Measurements from ENCODE around the gene ZIK1. TPM values are rescaled to one million over a fixed set of nuclear protein-coding genes. Genes with fewer than 3 reads are reported as not detected.

Gene ZIK1
- total and polyA plus RNA-seq, 2 experiments from 2014 or later, result 10.3 to 40.5 TPM

DNA sequence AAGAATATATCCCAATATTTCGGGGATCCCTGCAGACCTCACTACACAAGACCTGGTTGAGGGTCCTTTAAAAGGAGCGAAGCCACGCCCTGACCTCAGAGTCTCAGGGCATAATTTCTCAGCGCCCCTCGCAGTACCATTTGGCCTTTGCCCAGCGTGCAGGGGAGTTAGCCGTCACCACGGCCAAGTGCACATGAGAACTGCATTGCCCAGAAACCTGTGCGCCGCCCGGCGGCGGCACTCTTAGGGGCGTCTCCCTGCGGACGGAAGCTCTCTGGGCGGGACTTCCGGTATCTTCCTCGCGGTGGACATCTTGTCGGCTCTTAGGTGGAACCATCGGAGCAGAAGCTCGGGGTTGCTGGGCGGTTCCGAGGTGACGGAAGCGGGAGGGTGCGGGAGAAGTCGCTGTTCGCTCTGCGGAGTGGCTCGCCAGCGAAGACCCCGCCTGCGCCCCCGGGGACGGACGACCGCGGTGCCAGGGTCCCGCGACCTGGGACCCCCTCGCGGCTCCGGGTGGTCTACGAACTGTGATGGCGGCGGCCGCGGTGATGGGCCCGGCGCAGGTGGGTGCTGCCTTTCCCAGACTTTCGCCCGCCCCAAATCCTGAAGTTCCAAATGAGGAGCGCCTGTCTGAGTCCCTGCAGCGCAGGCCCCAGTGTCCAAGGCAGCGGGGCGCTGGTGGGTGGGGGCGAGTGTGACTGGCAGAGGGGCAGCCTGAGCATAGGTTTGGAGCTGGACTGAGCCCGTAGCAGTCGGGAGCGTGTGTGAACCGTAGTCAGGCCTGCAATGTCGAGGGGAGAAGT, 30.2 kb downstream of the ZIK1 start, which contains the start of gene ZNF134 (continued):
- TF ChIP-seq, protein P1, sequence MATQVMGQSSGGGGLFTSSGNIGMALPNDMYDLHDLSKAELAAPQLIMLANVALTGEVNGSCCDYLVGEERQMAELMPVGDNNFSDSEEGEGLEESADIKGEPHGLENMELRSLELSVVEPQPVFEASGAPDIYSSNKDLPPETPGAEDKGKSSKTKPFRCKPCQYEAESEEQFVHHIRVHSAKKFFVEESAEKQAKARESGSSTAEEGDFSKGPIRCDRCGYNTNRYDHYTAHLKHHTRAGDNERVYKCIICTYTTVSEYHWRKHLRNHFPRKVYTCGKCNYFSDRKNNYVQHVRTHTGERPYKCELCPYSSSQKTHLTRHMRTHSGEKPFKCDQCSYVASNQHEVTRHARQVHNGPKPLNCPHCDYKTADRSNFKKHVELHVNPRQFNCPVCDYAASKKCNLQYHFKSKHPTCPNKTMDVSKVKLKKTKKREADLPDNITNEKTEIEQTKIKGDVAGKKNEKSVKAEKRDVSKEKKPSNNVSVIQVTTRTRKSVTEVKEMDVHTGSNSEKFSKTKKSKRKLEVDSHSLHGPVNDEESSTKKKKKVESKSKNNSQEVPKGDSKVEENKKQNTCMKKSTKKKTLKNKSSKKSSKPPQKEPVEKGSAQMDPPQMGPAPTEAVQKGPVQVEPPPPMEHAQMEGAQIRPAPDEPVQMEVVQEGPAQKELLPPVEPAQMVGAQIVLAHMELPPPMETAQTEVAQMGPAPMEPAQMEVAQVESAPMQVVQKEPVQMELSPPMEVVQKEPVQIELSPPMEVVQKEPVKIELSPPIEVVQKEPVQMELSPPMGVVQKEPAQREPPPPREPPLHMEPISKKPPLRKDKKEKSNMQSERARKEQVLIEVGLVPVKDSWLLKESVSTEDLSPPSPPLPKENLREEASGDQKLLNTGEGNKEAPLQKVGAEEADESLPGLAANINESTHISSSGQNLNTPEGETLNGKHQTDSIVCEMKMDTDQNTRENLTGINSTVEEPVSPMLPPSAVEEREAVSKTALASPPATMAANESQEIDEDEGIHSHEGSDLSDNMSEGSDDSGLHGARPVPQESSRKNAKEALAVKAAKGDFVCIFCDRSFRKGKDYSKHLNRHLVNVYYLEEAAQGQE (IDR thresholded peaks at IDR 0.05; ENCODE audit: unreplicated experiment), result no peak
- no peak for TF ChIP-seq EZH2 (IDR thresholded peaks at IDR 0.05; ENCODE audit: low read depth, unreplicated experiment)
- TF ChIP-seq STAT1 (IDR thresholded peaks at IDR 0.05; ENCODE audit: unreplicated experiment), result no peak

DNA sequence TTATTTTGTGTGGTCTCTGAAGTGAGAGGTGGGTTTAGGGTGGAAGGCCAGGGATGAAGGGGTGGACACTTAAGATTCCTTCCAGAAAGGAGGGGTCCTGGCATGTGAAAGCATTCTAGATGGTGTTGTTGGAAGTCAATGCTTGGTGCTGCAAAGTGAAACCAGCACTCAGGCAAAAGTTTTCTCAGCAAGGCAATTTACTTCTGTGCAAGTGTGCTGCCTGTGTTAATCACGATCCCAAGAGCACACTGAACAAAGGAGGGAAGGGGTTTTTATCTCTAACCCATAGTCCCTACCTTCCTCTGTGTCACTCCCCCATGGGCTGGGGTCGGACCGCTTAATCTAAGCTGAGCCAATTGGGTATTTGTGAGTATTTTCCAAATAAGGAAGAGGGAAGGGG, 31.4 kb downstream of the ZIK1 start:
- peaks cover 64% of the 10 kb centered on the region for H3K36me3 Mint-ChIP-seq (ENCODE audit: low read depth)
- no peak for ATAC-seq
- H3K27me3 Mint-ChIP-seq (ENCODE audit: insufficient read depth, low read depth, poor library complexity), result peaks cover 22% of the 10 kb centered on the region
- Histone ChIP-seq H3K4me2 (peak overlapping the region; percentile 97), H3K27me3 (ENCODE audit: insufficient read depth) (no peaks in the 10 kb centered on the region), H3K36me3 (ENCODE audit: insufficient read depth) (peaks cover 48% of the 10 kb centered on the region), H3F3A (replicated peaks; ENCODE audit: low read depth) (0 out of 2 replicates have a peak, but pooled peaks cover 4% of the 10 kb centered on the region), H4K20me1 (replicated peaks; ENCODE audit: insufficient read depth) (no peaks in the 10 kb centered on the region; the same call in 1 of the 2 replicates), H2AFZ (no peak overlapping the region), H3K4me3 (peak overlapping the region; percentile 100), H3K79me2 (replicated peaks; ENCODE audit: insufficient read depth) (peaks cover 62% of the 10 kb centered on the region), H3K27ac (ENCODE audit: low read depth) (no peak overlapping the region), H3K4me1 (ENCODE audit: insufficient read depth) (0 out of 2 replicates have a peak, but pooled peaks cover 3% of the 10 kb centered on the region), H3K9me2 (ENCODE audit: insufficient read depth) (peaks cover 29% of the 10 kb centered on the region)
- H3K4me3 Mint-ChIP-seq, result peak overlapping the region; percentile 95
- peaks cover 67% of the 10 kb centered on the region for H3K9me3 Mint-ChIP-seq
- H3K27ac Mint-ChIP-seq, result no peak overlapping the region
- peaks cover 8% of the 10 kb centered on the region; the same call in 1 of the 3 replicates for H3K4me1 Mint-ChIP-seq
- no peak for DNase-seq (ENCODE audit: low spot score)
- TF ChIP-seq ZNF331 (CRISPR knock-in tag; IDR thresholded peaks at IDR 0.05; ENCODE audit: low read depth) (no peak), JUNB (IDR thresholded peaks at IDR 0.05; ENCODE audit: unreplicated experiment) (no peak), EZH2 (IDR thresholded peaks at IDR 0.05; ENCODE audit: low read depth, unreplicated experiment) (no peak), NANOG (IDR thresholded peaks at IDR 0.05; ENCODE audit: borderline replicate concordance) (no peak), ZNF114 (CRISPR knock-in tag; IDR thresholded peaks at IDR 0.05) (no peak)
- TF ChIP-seq, protein P2, sequence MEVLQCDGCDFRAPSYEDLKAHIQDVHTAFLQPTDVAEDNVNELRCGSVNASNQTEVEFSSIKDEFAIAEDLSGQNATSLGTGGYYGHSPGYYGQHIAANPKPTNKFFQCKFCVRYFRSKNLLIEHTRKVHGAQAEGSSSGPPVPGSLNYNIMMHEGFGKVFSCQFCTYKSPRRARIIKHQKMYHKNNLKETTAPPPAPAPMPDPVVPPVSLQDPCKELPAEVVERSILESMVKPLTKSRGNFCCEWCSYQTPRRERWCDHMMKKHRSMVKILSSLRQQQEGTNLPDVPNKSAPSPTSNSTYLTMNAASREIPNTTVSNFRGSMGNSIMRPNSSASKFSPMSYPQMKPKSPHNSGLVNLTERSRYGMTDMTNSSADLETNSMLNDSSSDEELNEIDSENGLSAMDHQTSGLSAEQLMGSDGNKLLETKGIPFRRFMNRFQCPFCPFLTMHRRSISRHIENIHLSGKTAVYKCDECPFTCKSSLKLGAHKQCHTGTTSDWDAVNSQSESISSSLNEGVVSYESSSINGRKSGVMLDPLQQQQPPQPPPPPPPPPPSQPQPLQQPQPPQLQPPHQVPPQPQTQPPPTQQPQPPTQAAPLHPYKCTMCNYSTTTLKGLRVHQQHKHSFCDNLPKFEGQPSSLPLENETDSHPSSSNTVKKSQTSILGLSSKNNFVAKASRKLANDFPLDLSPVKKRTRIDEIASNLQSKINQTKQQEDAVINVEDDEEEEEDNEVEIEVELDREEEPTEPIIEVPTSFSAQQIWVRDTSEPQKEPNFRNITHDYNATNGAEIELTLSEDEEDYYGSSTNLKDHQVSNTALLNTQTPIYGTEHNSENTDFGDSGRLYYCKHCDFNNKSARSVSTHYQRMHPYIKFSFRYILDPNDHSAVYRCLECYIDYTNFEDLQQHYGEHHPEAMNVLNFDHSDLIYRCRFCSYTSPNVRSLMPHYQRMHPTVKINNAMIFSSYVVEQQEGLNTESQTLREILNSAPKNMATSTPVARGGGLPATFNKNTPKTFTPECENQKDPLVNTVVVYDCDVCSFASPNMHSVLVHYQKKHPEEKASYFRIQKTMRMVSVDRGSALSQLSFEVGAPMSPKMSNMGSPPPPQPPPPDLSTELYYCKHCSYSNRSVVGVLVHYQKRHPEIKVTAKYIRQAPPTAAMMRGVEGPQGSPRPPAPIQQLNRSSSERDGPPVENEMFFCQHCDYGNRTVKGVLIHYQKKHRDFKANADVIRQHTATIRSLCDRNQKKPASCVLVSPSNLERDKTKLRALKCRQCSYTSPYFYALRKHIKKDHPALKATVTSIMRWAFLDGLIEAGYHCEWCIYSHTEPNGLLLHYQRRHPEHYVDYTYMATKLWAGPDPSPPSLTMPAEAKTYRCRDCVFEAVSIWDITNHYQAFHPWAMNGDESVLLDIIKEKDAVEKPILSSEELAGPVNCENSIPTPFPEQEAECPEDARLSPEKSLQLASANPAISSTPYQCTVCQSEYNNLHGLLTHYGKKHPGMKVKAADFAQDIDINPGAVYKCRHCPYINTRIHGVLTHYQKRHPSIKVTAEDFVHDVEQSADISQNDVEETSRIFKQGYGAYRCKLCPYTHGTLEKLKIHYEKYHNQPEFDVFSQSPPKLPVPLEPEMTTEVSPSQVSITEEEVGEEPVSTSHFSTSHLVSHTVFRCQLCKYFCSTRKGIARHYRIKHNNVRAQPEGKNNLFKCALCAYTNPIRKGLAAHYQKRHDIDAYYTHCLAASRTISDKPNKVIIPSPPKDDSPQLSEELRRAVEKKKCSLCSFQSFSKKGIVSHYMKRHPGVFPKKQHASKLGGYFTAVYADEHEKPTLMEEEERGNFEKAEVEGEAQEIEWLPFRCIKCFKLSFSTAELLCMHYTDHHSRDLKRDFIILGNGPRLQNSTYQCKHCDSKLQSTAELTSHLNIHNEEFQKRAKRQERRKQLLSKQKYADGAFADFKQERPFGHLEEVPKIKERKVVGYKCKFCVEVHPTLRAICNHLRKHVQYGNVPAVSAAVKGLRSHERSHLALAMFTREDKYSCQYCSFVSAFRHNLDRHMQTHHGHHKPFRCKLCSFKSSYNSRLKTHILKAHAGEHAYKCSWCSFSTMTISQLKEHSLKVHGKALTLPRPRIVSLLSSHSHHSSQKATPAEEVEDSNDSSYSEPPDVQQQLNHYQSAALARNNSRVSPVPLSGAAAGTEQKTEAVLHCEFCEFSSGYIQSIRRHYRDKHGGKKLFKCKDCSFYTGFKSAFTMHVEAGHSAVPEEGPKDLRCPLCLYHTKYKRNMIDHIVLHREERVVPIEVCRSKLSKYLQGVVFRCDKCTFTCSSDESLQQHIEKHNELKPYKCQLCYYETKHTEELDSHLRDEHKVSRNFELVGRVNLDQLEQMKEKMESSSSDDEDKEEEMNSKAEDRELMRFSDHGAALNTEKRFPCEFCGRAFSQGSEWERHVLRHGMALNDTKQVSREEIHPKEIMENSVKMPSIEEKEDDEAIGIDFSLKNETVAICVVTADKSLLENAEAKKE (CRISPR knock-in tag; IDR thresholded peaks at IDR 0.05), result no peak
- TF ChIP-seq, protein P1 (IDR thresholded peaks at IDR 0.05; ENCODE audit: unreplicated experiment), result no peak
- TF ChIP-seq, protein P3, sequence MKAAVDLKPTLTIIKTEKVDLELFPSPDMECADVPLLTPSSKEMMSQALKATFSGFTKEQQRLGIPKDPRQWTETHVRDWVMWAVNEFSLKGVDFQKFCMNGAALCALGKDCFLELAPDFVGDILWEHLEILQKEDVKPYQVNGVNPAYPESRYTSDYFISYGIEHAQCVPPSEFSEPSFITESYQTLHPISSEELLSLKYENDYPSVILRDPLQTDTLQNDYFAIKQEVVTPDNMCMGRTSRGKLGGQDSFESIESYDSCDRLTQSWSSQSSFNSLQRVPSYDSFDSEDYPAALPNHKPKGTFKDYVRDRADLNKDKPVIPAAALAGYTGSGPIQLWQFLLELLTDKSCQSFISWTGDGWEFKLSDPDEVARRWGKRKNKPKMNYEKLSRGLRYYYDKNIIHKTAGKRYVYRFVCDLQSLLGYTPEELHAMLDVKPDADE (IDR thresholded peaks at IDR 0.05), result no peak

Data from GM23338 (cell line).